ENCODE results near the gene VGLL4.

The VGLL4 gene

DNA sequence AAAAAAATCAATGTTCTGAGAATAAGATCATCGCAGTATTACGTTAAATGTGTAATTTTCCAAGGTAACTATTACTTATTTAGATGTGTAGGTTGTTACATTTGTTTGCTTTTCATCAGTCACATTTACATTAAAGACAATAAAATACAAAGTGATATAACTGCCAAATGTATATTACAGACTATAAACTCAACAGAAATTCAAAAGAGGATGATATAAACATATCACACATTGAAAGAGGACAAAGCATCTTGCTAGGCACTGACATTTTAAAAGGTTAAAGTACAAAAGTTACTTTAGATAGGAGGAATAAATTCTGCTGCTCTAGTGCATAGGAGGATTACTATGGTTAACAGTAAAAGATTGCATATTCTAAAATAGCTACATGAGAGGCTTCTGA, 16.1 kb downstream of the VGLL4 start:
- DNase-seq (ENCODE audit: low read depth), result no peak

DNA sequence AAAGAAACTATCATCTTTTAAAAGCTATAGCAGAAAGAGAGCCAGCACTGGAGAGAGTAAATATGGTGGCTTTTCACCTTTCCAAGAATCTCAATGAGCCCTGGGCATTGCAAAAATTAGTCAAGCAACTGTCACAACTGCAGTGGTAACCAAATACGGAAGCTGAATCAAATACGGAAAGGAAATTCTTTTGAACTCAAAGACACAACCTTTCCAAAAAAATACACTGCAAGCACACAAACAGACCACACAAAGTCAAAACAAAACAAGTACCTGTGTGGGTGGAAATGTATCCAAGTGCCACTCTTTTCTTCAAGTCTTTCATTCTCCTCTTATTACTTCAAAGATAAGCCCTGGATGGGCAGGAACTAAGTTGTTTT, 17.6 kb downstream of the VGLL4 start:
- DNase-seq (ENCODE audit: low read depth), result no peak

DNA sequence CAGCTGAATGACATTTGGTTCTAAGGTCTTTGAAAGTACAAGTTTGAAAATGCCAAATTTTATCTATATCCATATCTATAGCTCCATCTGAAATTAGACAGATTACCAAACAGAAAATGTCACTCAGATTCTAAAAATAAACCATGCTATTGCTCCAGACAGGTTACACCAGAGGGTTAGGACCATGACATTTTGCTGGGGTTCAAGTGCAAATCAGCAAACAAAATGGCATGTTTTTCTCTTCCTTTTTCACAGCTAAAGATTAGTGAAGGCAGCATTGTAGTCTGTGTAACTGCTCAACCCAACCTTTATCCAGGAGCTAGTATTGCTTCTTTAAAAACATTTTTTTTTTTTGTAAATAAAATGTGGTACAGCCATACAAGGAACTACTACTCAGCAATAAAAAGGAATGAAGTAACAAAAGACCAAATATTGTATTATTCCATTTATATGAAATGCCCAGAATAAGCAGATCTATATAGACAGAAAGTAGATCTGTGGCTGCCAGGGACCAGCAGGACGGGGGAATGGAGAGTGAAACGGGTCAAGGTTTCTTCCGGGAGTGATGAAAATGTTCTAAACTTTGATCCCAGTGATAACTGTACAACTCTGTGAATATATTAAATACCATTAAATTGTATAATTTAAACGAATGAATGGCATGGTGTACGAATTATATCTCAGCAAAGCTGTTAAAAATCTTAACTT, 18.2 kb downstream of the VGLL4 start:
- no peak for DNase-seq (ENCODE audit: low read depth)

DNA sequence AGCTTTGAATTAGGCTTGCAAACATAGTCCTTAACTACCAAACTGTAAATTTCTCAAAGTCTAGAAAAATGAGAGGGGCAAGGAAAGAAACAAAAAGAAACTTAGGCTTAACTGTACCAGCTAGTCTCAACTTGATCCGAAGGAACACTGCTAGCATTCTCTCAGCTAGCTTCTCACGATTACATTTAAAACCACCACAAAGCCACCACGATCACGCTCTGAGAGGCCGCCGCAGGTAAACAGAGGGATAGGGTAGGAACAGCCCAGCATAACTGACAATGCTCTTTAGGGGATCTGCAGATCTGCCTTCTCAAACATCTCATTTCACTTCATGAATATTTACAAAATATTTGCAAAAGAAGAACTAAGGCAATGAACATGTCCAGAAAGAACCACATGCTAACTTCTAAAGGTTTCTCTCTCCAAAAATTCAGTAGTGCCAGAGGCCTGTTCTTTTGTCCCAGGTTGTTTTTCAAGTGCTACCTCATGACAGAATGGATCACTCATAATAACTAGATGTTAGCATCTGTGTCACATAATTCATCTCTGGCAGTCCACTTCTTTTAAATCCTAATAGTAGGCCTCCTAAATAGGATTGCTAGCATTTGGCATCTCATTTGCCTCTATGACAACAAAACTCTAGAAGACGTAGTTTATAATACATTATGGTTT, 18.9 kb downstream of the VGLL4 start:
- no peak for DNase-seq (ENCODE audit: low read depth)

DNA sequence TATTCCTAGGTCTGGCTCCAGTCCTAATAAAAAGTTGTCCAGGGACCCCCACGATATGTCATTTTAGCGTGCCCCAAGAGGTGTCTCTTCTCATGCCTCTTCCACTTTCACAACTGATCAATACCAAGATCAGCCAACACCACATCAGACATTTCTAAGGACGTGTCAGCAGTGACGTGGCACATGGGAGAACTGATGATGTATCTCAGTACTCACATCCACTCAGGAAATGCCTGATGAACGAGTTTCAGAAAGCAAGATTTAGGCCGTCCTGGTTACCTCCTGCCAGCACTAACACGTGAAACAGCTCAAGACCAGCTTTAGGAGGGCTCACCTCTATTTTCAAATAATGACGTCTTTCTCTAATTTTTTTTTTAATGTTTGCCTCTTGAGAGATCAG, 19.6 kb downstream of the VGLL4 start:
- no peak for DNase-seq (ENCODE audit: low read depth)

DNA sequence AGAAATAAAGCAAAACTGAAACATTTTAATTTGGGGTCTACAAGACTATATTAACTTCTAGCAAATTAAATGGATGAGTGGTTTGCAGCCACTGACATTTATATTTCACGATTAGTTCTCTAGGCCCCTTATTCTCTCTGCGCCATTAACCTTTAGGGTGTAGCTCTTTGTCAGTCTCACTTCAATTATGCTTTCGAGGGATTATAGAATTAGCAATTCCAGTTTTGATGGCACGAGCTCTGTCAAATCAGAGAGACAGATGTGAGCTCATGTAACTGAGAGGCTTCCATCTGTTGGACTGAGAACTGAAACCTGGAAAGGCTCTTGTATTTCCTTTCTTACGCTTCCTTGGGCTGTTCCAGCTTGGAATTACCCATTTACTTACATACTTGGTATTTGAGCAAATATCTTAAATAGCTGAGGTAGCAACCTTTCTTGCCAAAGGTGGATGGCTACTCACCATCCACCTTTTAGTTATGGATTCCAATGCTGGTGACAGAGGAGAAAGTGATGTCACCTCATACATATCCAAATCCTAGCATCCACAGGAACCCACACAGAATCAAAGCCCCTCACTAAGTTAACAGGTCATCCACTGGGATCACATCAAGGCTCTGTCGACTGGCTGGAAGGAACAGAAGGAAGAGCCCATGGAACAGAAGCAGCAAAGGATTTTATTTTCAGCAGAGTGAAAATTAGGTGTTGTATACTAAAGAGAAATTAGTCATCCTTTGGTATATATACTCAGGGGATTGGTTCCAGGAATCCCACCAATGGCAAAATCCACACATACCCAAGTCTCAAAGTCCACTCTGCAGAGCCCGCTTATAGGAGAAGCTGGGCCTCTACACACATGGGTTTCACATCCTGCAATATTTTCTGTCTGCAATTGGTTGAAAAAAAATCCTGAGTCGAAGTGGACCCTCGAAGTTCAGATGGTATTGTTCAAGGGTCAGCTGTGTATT, 20.8 kb downstream of the VGLL4 start:
- no peak for DNase-seq (ENCODE audit: low read depth)

DNA sequence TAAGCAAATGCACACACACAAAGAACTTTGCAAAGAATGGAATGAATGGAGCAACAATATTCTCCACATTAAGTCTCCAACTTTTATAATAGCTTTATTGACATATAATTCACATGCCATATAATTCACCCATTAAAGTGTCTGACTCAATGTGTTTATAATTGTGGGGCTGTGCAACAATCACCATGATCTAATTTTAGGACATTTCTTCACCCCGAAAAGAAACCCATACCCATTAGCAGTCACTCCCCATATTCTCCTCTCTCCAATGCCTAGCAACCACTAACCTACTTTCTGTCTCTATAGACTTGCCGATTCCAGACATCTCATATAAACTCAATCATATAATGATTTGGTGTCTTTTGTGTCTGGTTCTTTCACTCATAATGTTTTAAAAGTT, 22.6 kb downstream of the VGLL4 start:
- no peak for DNase-seq (ENCODE audit: low read depth)

DNA sequence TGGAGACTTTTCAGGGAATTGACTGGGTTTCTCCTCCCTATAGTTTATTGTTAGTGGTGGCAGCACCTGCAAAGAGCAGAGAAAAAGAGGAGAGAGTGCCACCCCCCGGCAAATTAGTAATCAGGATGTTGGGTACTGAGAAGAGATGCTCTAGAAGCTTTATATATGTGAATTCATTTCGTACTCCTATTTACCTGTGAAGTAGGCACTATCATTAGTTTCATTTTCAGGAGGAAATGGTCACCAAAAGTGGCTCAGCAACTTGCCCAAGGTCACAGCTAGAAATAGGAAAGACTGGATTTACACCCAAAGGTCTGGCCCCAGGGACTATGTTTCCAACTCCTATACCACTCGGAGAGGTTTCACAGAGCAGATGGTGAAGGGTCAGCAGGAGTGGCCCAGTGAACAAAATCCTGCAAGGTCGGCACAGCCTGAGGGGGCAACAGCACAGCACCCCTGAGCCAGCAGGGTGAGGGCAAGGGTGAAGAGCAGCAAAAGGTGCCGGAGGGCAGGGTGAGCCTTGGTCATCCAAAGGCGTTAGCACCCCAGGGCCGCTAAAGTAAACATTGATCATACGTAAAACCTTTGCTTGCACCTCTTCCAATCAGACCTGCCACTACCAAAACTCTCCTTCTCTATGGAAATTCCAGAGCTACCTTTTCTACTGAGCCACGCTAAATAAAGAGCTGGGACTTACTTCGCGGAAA, 23.6 kb downstream of the VGLL4 start:
- no peak for DNase-seq (ENCODE audit: low read depth)

DNA sequence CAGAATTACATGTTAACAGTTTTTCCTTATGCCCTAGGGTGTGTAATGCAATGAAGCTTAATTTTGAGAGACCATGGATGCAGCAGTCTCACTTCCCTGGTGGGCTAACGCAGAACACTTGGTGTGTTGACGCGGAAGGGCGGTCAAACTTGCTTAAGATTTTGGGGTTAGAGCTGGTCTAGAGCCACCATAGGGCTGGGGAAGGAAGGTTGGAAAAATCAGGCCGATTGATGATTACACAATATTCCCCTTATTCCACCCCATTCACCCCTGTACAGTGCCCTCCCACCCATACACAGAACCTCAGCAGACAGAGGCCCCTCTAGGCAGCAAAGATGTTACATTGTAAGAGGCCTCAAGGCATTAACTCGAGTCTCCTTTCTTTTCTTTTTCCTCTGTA, 24.3 kb downstream of the VGLL4 start:
- DNase-seq (ENCODE audit: low read depth), result no peak

DNA sequence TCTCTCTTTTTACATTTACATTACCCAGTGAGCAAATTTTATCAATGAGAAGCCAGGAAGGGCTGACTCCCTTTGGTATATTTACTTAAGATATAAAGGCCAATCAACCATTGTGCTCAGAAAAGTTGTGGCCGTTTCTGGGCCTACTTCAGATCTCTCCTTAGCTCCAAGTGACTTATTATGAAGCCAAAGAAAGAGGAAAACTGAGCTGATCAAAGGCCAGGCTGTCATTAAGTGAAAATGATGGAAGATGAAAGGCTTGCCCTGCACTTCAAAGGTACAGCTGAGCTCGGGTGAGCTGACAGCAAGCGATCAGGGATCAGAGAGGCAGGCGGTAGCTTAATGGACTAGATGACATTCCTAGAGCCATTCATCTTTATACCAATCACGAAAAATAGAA, 24.8 kb downstream of the VGLL4 start:
- DNase-seq (ENCODE audit: low read depth), result no peak

DNA sequence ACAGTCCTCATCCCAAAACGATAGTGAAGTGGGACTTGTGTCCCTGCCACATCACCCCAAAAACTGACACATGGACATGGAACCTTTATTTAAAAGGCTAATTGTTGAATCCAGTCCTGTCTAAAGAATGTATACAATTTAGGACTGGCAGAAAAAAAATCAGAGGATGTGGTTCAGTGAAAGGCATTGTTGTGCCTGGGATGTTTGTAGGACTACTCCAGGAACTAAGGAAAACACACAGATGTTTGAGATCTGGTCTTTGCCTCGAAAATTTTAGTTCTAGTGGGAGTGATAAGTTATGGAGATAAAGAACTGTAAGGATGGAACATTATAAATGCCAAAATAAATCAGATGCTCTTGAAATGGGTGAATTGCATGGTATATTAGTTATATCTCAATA, 27.2 kb downstream of the VGLL4 start:
- DNase-seq (ENCODE audit: low read depth), result no peak

DNA sequence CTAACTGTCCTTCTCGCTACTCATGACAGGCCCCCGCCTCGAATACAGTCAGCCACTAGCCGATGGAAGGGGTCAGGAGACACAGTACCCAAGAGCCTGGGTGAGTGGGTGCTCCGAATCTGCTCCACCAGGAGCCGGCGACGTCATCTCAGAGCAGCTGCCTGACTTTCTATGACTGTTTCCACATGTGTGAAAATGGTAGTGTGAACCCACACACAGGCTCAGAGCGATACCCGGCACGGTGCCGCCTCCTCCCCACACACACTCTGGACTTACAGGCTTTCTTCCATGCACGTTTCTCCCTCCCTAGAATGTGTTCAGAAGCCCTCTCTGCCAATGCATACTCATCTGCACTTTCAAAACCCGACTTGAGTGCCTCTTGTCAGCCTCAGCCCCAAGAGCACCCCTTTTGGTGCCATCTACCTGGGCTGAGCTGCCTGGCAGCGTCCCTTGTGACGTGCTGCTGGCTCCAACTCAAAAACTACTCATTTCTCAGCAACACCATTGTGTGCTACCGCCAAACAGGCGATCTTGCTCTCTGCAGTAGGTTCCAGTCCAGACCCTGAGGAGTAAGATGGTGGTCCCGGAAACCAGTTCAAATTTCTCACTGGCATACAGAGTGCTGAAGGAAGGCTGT, 29.7 kb downstream of the VGLL4 start:
- DNase-seq (ENCODE audit: low read depth), result no peak

DNA sequence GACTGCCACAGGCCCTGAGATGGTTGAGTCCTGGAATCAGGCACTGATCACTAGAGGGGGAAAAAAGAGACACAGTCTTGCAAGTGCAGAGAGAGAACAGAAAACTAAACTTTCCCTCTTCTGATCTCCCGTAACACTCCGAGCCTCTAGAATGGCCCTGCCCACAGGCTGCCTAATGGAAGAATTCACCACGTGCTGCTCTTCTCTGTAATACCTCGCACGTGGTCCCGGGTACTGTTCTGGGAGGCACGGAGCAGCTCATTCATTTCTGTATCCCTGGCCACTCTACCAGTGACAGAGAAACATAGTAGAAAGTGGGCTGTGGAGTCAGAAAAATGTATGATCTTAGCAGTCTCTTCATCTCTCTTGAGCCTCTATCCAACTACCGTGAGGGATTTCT, 30.4 kb downstream of the VGLL4 start:
- no peak for DNase-seq (ENCODE audit: low read depth)

DNA sequence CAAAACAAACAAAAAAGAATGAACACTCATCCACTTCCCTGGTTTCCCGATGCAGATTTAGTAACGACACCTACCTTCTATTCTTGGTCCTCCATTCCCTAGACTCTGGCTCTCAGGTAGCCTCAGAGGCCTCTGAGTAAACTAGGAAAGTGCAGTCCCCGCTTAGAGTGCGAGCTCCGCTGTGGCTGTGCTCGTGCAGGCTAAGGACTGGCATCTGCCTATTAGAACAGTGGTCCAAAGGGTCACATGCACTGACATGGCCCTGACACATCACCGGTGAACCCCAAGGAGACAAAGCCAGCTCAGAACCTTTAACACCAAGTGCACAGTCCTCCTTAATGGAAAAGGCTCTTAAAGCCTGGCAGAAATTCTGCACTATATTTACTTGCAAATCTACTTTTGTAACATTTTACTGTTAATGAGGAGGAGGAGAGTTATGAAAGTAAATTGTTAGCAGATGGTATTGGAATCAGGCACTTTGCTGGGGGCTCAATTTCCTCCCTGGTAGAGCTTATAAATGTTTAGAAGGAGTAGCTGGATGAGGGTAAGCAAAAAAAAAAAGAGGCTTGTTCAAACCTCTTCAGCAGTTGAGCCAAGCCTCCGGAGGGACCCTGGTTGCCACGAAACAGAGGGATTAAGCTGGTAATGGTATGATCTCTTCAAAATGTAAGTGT, 31.1 kb downstream of the VGLL4 start:
- peak; percentile 75 for DNase-seq (ENCODE audit: low read depth)

DNA sequence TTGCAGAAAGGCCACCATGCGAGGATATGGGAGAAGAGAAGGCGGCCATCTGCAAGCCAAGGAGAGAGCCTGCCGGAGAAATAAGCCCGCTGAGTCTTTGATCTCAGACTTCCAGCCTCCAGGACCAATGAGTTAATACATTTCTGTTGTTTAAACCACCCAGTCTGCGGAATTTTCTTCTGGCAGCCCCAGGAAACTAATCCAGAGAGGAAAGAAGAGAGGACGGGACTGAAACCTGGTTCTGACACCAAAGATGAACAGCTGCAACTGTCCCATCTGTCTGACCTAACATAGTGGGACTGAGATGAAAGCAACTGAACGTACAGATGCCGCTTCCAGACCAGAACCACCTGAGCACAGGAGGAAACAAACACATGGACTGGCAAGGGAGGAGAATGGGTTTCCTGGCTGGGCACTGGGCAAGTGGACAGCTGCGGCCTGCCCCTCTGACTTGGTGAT, 32.3 kb downstream of the VGLL4 start:
- DNase-seq (ENCODE audit: low read depth), result no peak

DNA sequence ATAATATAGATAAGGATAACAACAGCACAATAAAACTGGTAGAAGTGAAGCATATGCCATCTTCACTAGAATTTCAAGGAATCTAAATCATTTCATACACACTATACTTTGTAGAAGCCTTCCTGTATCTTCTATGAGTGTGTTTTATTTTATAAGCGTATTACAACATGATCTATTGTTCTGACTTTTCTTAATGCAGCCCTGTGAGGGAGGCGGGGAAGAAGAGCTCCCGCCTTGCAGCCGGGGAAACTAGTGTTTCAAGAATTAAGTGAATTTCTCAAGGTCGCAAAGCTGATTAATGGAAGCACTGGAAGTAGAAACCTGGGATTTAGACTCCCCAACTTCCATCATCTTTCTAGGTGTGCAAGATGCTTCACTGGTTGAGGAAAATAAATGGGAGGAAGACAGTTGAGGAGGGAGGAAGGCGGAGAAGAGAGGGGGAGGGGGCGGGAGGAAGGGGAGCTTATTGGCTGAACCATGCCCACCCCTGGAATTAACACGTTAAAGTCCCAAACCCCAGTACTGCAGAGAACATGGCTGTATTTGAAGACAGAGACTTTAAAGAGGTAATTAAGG, 32.9 kb downstream of the VGLL4 start:
- no peak for DNase-seq (ENCODE audit: low read depth)

DNA sequence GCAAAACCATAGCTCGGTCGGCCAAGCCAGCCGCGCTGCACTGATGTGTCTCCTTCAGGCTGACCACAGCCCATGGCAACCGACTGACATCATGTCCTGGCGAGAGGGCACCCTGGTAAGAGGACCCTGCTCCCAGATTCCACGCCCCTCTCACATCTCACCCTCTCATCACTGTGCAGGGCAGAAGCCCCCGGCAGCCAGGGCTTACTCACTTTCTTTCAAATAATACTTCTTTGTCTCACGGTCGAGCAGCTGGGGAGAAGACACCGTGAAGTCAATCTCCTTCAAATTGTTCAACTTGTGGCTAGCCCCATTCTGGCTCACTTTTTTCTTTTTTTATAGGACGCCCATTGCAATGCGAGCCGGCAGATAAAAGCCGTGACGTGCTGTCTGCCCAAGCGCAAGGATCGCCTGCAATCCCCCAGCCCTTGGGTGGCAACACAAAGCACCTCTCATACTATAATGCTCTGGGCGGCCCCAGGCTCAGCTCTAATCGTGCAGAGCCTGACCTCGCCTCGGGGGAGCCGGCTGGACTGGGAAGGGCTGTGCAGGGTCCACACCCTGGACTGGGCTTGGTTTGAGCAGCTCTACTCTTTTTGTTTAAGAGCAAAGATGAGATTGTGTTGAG, 33.6 kb downstream of the VGLL4 start:
- DNase-seq (ENCODE audit: low read depth), result peak; percentile 29

DNA sequence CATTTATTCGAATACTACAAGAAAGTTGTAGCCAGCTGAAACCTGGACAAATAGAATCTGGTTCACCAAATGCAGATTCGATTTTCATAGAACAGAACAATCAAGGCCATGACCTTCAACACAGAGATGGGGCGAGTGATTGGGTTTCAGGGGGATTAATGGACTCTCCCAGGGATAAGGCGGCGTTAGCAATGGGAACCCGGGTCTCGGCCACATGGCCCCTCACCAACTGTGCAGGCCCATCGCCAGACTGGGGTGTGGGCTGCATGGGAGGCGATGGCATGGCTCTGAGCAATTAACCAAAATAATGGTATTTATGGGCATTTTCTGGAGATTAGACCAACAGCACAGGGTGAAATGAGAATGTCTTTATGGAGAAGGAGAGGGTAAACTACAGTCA, 34.2 kb downstream of the VGLL4 start:
- no peak for DNase-seq (ENCODE audit: low read depth)

DNA sequence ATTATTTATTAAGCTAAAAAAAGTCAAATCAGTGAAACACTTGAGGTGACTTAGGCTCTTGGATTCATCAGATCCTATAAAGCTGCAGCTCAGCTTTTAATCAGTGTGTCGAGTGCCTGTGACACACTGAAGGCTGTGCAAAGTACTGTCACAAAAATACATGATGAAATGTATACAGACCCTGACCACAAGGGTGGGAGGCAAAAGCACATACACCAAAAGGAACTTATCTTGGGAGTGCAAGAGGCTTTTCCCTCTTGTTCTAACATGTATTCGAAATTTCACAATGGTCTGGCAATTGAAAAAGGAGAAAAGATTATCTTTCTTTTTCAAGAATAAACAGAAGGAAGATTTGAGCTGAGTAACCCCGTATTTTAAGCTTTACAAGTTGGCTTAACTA, 35.9 kb downstream of the VGLL4 start:
- no peak for DNase-seq (ENCODE audit: low read depth)

DNA sequence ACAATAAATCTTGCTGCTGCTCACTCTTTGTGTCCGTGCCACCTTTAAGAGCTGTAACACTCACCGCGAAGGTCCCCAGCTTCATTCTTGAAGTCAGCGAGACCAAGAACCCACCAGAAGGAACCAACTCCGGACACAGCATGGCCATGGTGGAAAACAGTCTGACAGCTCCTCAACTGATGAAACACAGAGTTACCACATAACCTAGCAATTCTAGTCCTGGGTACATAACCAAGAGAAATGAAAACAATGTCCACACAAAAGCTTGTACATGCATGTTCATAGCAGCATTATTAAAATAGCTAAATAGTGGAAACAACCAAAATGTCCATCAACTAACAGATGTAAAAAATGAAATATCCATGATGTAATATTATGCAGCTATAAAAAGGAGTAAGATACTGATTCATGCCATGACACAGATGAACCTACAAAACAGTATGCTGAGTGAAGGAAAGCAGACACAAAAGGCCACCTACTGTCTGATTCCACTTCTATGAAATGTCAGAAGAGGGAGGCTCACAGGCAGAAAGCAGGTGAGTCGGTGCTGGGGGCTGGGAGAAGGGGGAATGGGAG, 36.8 kb downstream of the VGLL4 start:
- DNase-seq (ENCODE audit: low read depth), result no peak

All from fibroblast of gingiva (primary cell).